ENCODE results near the gene CLEC16A. TPM values are rescaled to one million over a fixed set of nuclear protein-coding genes. Genes with fewer than 3 reads are reported as not detected.
A peak's percentile ranks its signal among the peaks of the same experiment; 100 is the strongest.
"Not testable (repeated sequence)": the region's sequence is repeated elsewhere in the genome, so short reads cannot be mapped to it uniquely, and the experiment has no call there.

Gene CLEC16A
- total RNA-seq, 1 donor from 2014 or later = 15.8 TPM

- H3K4me3 ChIP-seq (ENCODE audit: low read depth, low read length) = no peak overlapping the region
- DNase-seq (ENCODE audit: low read depth) (no peak), FAIRE-seq (no peak)
- no peaks in the 10 kb centered on the region for H3K27me3 ChIP-seq (ENCODE audit: control insufficient read depth, insufficient read depth, low read length)
- H3K36me3 ChIP-seq (ENCODE audit: control insufficient read depth, insufficient read depth, low read length) = peaks cover 10% of the 10 kb centered on the region
- TF ChIP-seq CTCF (IDR thresholded peaks at IDR 0.05; ENCODE audit: insufficient read depth, low read length, severe bottlenecking) = no peak
Measured at GRCh38 chr16:10938321-10938720, 6.0 kb upstream of the CLEC16A start.

GRCh38 chr16:10938796-10939648 lies 5.3 kb upstream of the CLEC16A start:
- no peak overlapping the region for H3K4me3 ChIP-seq (ENCODE audit: low read depth, low read length)
- no peak for TF ChIP-seq CTCF (IDR thresholded peaks at IDR 0.05; ENCODE audit: insufficient read depth, low read length, severe bottlenecking)
- H3K36me3 ChIP-seq (ENCODE audit: control insufficient read depth, insufficient read depth, low read length) = peaks cover 4% of the 10 kb centered on the region
- FAIRE-seq = no peak
- DNase-seq (ENCODE audit: low read depth) = no peak
- H3K27me3 ChIP-seq (ENCODE audit: control insufficient read depth, insufficient read depth, low read length) = no peaks in the 10 kb centered on the region

- no peak for TF ChIP-seq CTCF (IDR thresholded peaks at IDR 0.05; ENCODE audit: insufficient read depth, low read length, severe bottlenecking)
- Histone ChIP-seq H3K36me3 (ENCODE audit: control insufficient read depth, insufficient read depth, low read length) (peaks cover 1% of the 10 kb centered on the region), H3K27me3 (ENCODE audit: control insufficient read depth, insufficient read depth, low read length) (no peaks in the 10 kb centered on the region), H3K4me3 (ENCODE audit: low read depth, low read length) (no peak overlapping the region)
- FAIRE-seq = no peak
- no peak for DNase-seq (ENCODE audit: low read depth)
Measured at GRCh38 chr16:10939649-10940234, 4.6 kb upstream of the CLEC16A start.

- DNase-seq (ENCODE audit: low read depth) (no peak), FAIRE-seq (no peak)
- TF ChIP-seq CTCF (IDR thresholded peaks at IDR 0.05; ENCODE audit: insufficient read depth, low read length, severe bottlenecking) = no peak
- no peaks in the 10 kb centered on the region for H3K27me3 ChIP-seq (ENCODE audit: control insufficient read depth, insufficient read depth, low read length)
- peak overlapping the region; percentile 58 for H3K4me3 ChIP-seq (ENCODE audit: low read depth, low read length)
- H3K36me3 ChIP-seq (ENCODE audit: control insufficient read depth, insufficient read depth, low read length) = no peaks in the 10 kb centered on the region
Measured at GRCh38 chr16:10940501-10941079, 3.8 kb upstream of the CLEC16A start.

- TF ChIP-seq CTCF (IDR thresholded peaks at IDR 0.05; ENCODE audit: insufficient read depth, low read length, severe bottlenecking) = no peak
- no peaks in the 10 kb centered on the region for H3K27me3 ChIP-seq (ENCODE audit: control insufficient read depth, insufficient read depth, low read length)
- DNase-seq (ENCODE audit: low read depth) (no peak), FAIRE-seq (no peak)
- H3K36me3 ChIP-seq (ENCODE audit: control insufficient read depth, insufficient read depth, low read length) = no peaks in the 10 kb centered on the region
- H3K4me3 ChIP-seq (ENCODE audit: low read depth, low read length) = peak overlapping the region; percentile 58
Measured at GRCh38 chr16:10941127-10941933, 3.0 kb upstream of the CLEC16A start.

- not testable (repeated sequence) for H3K27me3 ChIP-seq (ENCODE audit: control insufficient read depth, insufficient read depth, low read length); H3K36me3 ChIP-seq (ENCODE audit: control insufficient read depth, insufficient read depth, low read length); FAIRE-seq; DNase-seq (ENCODE audit: low read depth)
- H3K4me3 ChIP-seq (ENCODE audit: low read depth, low read length) = peak overlapping the region; percentile 58
Measured at GRCh38 chr16:10941935-10942351, 2.4 kb upstream of the CLEC16A start.

Data from bronchial epithelial cell (primary cell).